AG10803 (cell line): Measurements from ENCODE around the gene SUCLG2.
A peak's percentile ranks its signal among the peaks of the same experiment; 100 is the strongest.
"Not testable (repeated sequence)": the region's sequence is repeated elsewhere in the genome, so short reads cannot be mapped to it uniquely, and the experiment has no call there.

Experiments used
- DNase-seq: peaks from one replicate; pipeline ENCODE4 v3.0.0; 2010; ENCODE audit warnings: low read depth
- H3K4me3 ChIP-seq: 2 replicates; pipeline ENCODE4 v1.5.1; 2011; ENCODE audit warnings: mild to moderate bottlenecking, low read length, control low read depth
- TF ChIP-seq, protein P1 (sequence below): conservative IDR thresholded peaks from 2 replicates; pipeline ENCODE4 v1.5.1; 2011; ENCODE audit warnings: mild to moderate bottlenecking, low read length, control low read depth, inconsistent platforms

The SUCLG2 gene

GRCh38 chr3:67557848-67558355, 96.5 kb downstream of the SUCLG2 start:
- no peak for DNase-seq
- TF ChIP-seq, protein P1, sequence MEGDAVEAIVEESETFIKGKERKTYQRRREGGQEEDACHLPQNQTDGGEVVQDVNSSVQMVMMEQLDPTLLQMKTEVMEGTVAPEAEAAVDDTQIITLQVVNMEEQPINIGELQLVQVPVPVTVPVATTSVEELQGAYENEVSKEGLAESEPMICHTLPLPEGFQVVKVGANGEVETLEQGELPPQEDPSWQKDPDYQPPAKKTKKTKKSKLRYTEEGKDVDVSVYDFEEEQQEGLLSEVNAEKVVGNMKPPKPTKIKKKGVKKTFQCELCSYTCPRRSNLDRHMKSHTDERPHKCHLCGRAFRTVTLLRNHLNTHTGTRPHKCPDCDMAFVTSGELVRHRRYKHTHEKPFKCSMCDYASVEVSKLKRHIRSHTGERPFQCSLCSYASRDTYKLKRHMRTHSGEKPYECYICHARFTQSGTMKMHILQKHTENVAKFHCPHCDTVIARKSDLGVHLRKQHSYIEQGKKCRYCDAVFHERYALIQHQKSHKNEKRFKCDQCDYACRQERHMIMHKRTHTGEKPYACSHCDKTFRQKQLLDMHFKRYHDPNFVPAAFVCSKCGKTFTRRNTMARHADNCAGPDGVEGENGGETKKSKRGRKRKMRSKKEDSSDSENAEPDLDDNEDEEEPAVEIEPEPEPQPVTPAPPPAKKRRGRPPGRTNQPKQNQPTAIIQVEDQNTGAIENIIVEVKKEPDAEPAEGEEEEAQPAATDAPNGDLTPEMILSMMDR, result no peak

DNA sequence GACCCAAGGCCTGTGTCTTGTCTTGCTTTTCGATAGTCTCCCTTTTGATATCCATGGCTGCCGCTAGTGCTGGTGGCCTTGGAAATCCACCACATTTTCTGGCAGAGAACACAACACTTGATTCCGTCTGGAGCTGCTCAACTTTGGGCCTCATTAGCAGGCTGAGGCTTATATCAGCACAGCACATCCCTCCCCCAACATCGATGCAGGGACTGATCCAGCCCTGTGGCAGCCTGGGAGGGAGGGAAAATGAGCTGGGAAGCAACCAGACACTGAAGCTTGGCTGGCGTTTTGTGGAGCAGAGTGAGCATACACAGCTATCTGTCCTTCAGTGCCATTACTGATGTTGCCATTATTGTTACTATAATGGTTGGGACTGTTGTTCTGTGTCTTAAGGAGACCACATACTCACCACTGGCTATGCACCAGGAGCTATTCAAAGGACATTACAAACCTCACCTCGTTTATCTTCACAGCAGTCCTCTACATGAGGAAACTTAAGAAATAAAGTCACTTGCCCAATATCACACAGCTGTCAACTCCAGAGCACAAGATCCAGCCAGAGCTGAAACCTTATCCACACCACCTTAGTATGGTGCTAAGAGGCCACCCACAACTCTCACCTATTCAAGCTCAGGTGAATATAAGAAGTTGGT, 102.9 kb downstream of the SUCLG2 start:
- TF ChIP-seq, protein P1, result no peak
- H3K4me3 ChIP-seq, result no peak overlapping the region
- DNase-seq, result no peak

More at GRCh38 chr3:67557848-67558355, 96.5 kb downstream of the SUCLG2 start:
- H3K4me3 ChIP-seq, result no peak overlapping the region

GRCh38 chr3:67550541-67550940, 103.9 kb downstream of the SUCLG2 start:
- H3K4me3 ChIP-seq, result no peak overlapping the region
- TF ChIP-seq, protein P1, result no peak
- DNase-seq, result no peak

DNA sequence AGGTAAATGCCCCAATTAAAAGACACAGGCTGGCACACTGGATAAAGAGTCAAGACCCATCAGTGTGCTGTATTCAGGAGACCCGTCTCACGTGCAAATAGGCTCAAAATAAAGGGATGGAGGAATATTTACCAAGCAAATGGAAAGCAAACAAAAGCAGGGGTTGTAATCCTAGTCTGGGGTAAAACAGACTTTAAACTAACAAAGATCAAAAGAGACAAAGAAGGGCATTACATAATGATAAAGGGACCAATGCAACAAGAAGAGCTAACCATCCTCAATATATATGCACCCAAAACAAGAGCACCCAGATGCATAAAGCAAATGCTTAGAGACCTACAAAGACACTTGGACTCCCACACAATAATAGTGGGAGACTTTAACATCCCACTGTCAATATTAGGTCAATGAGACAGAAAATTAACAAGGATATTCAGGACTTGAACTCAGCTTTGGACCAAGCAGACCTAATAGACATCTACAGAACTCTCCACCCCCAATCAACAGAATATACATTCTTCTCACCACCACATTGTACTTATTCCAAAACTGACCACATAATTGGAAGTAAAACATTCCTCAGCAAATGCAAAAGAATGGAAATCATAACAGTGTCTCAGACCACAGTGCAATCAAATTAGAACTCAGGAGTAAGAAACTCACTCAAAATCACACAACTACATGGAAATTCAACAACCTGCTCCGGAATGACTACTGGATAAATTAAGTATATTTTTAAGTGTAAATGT, 111.7 kb downstream of the SUCLG2 start:
- not testable (repeated sequence) for H3K4me3 ChIP-seq
- DNase-seq, result peak; percentile 48

DNA sequence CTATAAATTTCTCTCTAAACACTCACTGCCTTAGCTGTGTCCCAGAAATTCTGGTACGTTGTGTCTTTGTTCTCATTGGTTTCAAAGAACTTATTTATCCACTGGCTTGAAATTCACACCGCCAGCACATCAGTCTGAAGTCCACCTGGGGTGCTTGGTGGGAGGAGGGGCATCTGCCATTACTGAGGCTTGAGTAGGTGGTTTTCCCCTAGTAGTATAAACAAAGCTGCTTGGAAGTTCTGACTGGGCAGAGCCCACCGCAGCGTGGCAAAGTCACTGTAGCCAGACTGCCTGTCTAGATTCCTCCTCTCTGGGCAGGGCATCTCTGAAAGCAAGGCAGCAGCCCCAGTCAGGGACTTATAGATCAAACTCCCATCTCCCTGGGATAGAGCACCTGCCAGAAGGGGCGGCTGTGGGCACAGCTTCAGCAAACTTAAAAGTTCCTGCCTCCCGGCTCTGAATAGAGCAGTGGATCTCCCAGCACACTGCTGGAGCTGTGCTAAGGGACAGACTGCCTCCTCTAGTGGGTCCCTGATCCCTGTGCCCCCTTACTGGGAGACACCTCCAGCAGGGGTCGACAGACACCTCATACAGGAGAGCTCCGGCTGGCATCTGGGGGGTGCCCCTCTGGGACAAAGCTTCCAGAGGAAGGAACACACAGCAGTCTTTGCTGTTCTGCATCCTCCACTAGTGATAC, 114.1 kb downstream of the SUCLG2 start:
- H3K4me3 ChIP-seq, result no peak overlapping the region
- TF ChIP-seq, protein P1, result no peak
- DNase-seq, result no peak

- H3K4me3 ChIP-seq, DNase-seq: not testable (repeated sequence)
These were observed 117.2 kb downstream of the SUCLG2 start for GRCh38 chr3:67537203-67537602.

DNA sequence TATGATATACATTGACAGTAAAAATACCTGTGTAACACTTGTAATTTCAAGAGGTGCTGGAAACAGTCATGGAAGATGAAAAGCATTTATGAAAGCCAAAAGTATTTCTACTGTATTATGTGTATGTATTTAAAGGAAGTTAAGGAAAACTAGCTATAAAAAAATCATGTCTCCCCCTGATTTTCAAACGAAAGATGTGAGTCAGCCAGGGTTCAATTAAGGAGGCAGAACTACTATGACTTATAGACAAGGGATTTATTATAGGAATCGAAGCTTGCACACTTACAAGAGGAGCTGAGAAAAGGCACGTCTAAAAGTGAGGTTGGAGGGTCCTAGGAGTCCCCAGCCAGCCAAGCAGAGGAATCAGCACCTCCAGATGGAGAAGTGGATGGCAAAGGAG, 119.4 kb downstream of the SUCLG2 start:
- TF ChIP-seq, protein P1, result no peak
- peak; percentile 10 for DNase-seq
- no peak overlapping the region for H3K4me3 ChIP-seq
